GM12874 (cell line): ENCODE data around the gene ST14.

Source experiments
- TF ChIP-seq, protein P1 (sequence below): IDR thresholded peaks from 2 replicates; pipeline ENCODE4 v1.5.1; 2011; ENCODE audit warnings: low read depth, mild to moderate bottlenecking, control low read depth, low read length, moderate library complexity; ENCODE audit not compliant: insufficient read depth

The ST14 gene

DNA sequence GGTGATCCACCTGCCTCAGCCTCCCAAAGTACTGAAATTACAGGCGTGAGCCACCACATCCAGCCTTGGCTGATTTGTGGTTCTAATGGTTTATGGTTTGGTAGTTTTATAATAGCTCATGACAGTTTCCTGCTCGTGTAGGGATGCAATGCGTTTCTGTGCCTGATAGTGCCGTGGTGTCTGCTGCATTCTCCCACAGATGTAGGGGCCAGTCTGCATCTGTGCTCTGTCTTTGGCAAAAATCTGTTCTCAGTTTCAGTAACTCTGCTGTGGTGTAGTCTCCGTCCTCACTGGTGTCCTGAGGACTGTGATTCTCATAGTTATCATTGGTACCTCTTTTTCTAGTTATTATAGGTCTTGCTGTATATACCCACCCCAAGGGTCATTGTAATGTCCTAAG lies 16.3 kb downstream of the ST14 start:
- TF ChIP-seq, protein P1, sequence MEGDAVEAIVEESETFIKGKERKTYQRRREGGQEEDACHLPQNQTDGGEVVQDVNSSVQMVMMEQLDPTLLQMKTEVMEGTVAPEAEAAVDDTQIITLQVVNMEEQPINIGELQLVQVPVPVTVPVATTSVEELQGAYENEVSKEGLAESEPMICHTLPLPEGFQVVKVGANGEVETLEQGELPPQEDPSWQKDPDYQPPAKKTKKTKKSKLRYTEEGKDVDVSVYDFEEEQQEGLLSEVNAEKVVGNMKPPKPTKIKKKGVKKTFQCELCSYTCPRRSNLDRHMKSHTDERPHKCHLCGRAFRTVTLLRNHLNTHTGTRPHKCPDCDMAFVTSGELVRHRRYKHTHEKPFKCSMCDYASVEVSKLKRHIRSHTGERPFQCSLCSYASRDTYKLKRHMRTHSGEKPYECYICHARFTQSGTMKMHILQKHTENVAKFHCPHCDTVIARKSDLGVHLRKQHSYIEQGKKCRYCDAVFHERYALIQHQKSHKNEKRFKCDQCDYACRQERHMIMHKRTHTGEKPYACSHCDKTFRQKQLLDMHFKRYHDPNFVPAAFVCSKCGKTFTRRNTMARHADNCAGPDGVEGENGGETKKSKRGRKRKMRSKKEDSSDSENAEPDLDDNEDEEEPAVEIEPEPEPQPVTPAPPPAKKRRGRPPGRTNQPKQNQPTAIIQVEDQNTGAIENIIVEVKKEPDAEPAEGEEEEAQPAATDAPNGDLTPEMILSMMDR = no peak

DNA sequence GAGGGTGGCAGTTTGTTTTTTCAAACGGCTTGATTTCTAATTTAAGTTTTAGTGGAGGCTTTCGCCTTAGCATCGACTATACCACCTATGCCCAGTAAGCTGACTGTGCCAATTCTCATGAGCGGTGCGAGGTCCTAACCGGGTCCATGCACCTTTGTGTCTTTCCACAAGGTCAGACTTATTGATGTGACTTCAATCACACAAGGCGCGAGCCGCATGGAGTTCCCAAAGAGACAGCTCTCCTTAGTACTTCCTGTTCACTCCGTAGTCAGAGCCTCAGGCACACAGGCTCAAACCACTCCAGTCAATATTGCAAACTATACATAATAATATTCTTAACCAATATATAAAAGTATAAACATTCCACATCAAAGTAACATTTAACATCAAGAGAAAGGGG lies 18.2 kb downstream of the ST14 start:
- TF ChIP-seq, protein P1 = no peak

DNA sequence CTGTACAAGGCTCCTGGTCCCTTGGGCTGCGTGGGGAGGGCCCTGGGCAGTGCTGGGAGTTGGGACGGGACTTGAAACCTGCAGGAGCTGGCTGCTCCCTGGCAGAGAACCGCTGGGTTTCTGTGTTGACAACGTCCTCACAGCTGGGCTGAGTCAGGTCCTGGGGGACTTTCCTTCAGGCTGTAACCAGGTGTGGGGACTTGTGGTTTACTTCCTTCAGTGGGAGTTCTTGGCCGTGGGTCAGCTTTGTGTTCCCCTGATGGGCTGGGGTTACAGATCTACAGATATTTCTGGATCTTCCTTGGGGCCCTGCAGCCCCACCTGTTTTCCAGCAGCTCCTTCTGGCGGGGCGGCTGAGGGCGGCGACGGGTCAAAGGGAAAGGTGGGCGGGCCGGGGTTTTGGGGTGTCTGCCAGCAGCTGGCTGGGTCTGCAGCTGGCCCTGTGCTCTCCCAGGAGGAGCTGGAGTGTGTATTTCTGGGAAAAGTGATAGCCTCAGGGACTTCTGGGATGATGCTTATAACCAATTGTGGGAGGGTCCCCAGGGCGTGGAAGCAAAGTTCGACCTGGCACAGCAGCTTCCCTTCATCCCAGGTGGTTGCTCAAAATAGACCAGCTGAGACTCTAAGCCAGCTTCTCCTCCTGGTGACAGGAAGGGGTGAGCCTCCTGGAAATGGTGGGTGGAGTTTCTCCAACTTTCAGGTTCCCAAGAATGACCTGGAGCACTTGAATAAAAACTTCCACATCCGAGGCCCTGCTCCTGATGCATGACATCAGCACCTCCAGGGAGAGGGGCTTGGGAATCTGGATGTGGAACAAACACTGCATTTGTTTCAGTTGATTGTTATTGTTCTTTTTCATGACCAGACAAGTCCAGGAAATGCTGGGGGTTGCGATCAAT lies 19.1 kb downstream of the ST14 start:
- TF ChIP-seq, protein P1 = no peak

DNA sequence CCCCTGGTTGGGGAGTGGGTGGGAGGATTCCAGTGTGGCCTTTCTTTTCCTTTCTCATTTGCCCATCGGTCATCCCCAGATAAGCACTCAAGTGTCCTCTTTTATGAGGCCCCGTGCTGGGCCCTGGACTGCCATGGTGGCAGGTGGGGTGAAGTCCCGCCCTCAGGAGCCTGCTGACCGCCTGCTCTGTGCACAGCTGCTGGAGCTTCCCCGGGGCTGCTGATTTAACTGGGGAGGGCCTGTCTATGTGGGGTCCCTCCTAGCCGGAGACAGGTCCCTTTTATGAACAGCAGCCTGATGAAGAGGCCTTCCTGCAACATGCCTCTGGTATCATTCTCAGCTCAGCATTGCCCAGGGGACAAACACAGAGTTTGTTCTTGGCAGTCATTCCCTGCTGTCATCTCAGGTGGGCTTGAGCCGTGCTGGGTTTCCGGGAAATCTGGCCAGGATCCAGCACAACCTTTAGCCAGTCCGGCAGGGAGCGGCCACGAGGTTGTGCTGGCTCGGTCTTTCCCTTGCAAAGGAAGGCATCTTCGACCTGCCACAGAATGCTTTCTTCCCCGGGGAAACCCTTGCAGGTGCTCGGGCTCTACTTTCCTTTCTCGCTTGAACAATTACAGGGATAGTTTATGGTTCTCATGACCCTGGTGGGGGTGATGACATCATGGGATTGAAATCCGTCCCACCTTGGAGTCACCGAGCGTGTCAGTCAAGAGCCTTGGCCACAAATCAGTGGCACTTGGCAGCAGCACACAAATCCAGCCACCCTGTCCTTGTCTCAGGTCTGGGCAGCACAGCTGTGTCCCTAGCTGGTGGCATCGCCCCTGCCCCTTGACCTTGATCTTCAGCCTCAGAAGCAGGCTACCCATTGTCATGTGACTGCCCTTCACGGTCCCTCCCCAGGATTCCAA lies 20.1 kb downstream of the ST14 start:
- TF ChIP-seq, protein P1 = no peak

DNA sequence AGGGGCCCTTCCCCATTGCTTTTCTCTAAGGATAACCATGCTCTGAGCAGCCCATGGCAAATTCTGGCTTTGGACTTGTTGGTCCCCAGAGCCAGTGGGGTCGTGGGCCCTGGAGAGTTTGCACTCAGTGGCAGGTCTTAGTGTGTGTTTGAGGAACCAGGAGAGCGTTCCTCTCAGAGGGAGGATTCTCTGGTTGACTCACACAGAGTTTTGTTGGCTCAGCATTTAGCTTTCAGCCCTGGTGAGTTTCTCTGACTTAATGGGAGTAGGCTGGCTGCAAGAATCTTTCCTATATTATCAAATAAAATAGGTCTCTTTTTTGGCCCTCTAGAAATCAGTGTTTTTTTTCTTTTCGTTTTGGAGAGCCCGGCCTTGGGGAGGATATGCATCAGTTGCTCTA lies 20.9 kb downstream of the ST14 start:
- TF ChIP-seq, protein P1 = no peak

DNA sequence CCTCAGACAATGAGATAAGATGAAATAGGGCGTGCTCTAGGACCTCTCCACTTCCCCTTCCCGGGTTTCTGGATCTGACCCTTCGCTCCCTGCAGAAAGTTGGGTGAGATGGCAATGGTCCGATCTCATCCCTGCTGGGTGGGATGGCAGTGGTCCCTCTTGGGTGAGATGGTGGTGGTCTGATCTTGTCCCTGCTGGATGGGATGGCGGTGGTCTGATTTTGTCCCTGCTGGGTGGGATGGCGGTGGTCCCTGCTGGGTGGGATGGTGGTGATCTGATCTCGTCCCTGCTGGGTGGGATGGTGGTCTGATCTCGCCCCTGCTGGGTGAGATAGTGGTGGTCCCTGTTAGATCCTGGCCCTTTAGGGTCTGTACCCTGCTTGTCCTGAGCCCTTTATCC lies 21.3 kb downstream of the ST14 start:
- TF ChIP-seq, protein P1 = no peak
